Parathyroid adenoma (tissue), 2 donors: ENCODE results near the gene EID3.
"Not testable (repeated sequence)": the region's sequence is repeated elsewhere in the genome, so short reads cannot be mapped to it uniquely, and the experiment has no call there.

Source experiments
- H2AFZ ChIP-seq: fragments of 300-600 bp; sonication (generic); one replicate; pipeline ENCODE4 v1.7.0; 2017; ENCODE audit warnings: antibody characterized with exemption, mild to moderate bottlenecking
- H3K27ac ChIP-seq: fragments of 300-600 bp; sonication (generic); one replicate; pipeline ENCODE4 v1.7.0; 2017
- H3K27me3 ChIP-seq: fragments of 300-600 bp; sonication (generic); one replicate; pipeline ENCODE4 v1.7.0; 2017; ENCODE audit warnings: low read length; ENCODE audit not compliant: control insufficient read depth, insufficient read depth
- H3K36me3 ChIP-seq: fragments of 300-600 bp; sonication (generic); one replicate; pipeline ENCODE4 v1.7.0; 2017; ENCODE audit warnings: low read length; ENCODE audit not compliant: control insufficient read depth, insufficient read depth
- H3K4me1 ChIP-seq: fragments of 300-600 bp; sonication (generic); one replicate; pipeline ENCODE4 v1.7.0; 2017; ENCODE audit warnings: control low read depth
- H3K4me2 ChIP-seq: fragments of 300-600 bp; sonication (generic); one replicate; pipeline ENCODE4 v1.7.0; 2017; ENCODE audit warnings: low read length
- H3K4me3 ChIP-seq: fragments of 300-600 bp; sonication (generic); one replicate; pipeline ENCODE4 v1.7.0; 2017; ENCODE audit warnings: low read depth, low read length
- H3K79me2 ChIP-seq: fragments of 300-600 bp; sonication (generic); one replicate; pipeline ENCODE4 v1.7.0; 2017; ENCODE audit warnings: control low read depth
- H3K9ac ChIP-seq: fragments of 300-600 bp; sonication (generic); one replicate; pipeline ENCODE4 v1.7.0; 2017; ENCODE audit warnings: mild to moderate bottlenecking
- H3K9me3 ChIP-seq: fragments of 300-600 bp; sonication (generic); one replicate; pipeline ENCODE4 v1.7.0; 2017; ENCODE audit warnings: low read length; ENCODE audit not compliant: control insufficient read depth
- TF ChIP-seq, protein P1 (sequence below): fragments of 300-600 bp; sonication (generic); IDR thresholded peaks from one replicate; pipeline ENCODE4 v1.7.0; 2017; ENCODE audit warnings: antibody characterized with exemption, mild to moderate bottlenecking
- donor health status: primary hyperparathyroidism.

Gene EID3

DNA sequence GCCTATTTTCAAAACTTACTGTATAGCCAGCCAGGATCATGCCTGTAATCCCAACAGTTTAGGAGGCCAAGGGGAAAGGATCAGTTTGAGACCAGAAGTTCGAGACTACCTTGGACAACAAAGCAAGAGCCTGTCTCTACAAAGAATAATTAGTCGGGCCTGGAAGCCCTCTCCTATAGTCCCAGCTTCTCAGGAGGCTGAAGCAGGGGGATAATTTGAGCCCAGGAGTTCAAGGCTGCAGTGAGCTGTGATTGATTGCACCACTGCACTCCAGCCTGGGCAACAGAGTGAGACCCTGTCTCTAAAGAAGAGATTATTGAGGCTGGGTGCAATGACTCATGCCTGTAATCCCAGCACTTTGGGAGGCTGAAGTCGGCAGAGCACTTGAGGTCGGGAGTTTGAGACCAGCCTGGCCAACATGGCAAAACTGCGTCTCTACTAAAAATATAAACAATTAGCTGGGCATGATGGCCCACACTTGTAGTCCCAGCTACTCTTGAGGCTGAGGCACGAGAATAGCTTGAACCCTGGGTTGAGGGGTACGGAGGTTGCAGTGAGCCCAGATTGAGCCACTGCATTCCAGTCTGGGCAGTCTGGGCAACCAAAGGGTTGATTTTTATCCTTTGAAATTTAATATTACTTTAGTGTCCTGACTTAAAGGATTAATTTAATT, 14.1 kb downstream of the EID3 start:
- Histone ChIP-seq H3K4me1 (no peaks in the 10 kb centered on the region), H3K9me3 (no peaks in the 10 kb centered on the region), H3K4me3 (no peak overlapping the region), H2AFZ (no peak overlapping the region), H3K27me3 (no peaks in the 10 kb centered on the region), H3K79me2 (peaks cover 4% of the 10 kb centered on the region), H3K4me2 (no peak overlapping the region), H3K9ac (no peak overlapping the region), H3K27ac (no peak overlapping the region), H3K36me3 (no peaks in the 10 kb centered on the region)
- TF ChIP-seq, protein P1, sequence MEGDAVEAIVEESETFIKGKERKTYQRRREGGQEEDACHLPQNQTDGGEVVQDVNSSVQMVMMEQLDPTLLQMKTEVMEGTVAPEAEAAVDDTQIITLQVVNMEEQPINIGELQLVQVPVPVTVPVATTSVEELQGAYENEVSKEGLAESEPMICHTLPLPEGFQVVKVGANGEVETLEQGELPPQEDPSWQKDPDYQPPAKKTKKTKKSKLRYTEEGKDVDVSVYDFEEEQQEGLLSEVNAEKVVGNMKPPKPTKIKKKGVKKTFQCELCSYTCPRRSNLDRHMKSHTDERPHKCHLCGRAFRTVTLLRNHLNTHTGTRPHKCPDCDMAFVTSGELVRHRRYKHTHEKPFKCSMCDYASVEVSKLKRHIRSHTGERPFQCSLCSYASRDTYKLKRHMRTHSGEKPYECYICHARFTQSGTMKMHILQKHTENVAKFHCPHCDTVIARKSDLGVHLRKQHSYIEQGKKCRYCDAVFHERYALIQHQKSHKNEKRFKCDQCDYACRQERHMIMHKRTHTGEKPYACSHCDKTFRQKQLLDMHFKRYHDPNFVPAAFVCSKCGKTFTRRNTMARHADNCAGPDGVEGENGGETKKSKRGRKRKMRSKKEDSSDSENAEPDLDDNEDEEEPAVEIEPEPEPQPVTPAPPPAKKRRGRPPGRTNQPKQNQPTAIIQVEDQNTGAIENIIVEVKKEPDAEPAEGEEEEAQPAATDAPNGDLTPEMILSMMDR = no peak

DNA sequence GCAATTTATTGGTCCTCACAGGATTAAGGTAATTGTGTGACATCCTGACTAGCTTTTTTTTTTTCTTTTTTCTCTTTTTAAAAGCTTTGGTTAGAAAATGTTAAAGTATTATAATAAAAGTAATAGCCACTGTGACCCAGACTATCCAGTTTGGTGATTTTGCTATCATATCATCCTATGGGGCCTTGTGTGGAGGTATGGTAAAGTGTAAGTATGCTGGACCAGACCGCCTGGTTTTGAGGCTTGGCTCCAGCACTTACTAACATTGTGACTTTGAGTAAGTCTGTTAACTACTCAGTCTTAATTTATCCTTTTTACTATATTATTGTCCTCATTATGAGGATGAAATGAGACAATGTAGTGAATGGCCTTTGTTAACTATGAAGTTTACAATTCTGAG, 15.5 kb downstream of the EID3 start:
- H3K27ac ChIP-seq = no peak overlapping the region
- no peaks in the 10 kb centered on the region for H3K9me3 ChIP-seq
- no peak overlapping the region for H3K9ac ChIP-seq
- no peak overlapping the region for H3K4me3 ChIP-seq
- H3K27me3 ChIP-seq = no peaks in the 10 kb centered on the region
- no peak overlapping the region for H2AFZ ChIP-seq
- H3K79me2 ChIP-seq = peaks cover under 1% of the 10 kb centered on the region
- H3K36me3 ChIP-seq = no peaks in the 10 kb centered on the region
- H3K4me1 ChIP-seq = no peaks in the 10 kb centered on the region
- H3K4me2 ChIP-seq = no peak overlapping the region
- TF ChIP-seq, protein P1 = no peak

DNA sequence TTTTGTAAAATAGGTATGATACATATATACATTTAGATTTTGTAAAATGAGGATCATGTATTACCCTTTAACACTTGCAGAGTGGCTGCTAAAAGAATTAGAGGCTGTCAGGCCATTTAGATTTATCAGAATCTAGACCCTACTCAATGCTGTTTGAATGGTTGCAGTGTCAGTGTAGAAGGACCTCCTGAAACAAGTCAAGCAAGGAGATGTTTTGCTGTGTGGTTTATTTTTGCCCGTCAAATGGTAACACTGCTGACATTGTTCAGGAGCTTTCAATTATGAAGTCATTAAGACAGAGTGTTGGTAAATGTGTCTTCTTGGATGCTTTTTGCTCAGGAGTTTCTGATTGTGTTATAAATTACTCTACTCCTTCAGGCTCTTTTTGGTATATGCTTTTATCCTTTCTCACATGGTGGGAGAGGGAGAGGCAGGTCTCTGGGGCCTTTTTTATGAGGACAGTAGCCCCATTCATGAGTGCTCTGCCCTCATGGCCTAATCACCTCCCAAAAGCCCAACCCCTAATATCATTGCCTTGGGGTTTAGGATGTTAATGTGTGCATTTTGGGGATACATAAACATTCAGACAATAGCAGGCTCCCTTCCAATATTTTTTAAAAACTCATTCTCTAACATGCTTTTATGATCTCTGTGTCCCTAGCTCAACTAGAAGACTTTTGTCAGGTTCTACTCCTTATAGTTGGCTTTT, 16.5 kb downstream of the EID3 start:
- H3K27me3 ChIP-seq = no peaks in the 10 kb centered on the region
- TF ChIP-seq, protein P1 = no peak
- H3K36me3 ChIP-seq = no peaks in the 10 kb centered on the region
- H3K9ac ChIP-seq = no peak overlapping the region
- no peaks in the 10 kb centered on the region for H3K9me3 ChIP-seq
- H3K4me2 ChIP-seq = no peak overlapping the region
- no peak overlapping the region for H3K27ac ChIP-seq
- H3K4me1 ChIP-seq = no peaks in the 10 kb centered on the region
- H3K4me3 ChIP-seq = no peak overlapping the region
- H2AFZ ChIP-seq = no peak overlapping the region
- no peaks in the 10 kb centered on the region for H3K79me2 ChIP-seq

DNA sequence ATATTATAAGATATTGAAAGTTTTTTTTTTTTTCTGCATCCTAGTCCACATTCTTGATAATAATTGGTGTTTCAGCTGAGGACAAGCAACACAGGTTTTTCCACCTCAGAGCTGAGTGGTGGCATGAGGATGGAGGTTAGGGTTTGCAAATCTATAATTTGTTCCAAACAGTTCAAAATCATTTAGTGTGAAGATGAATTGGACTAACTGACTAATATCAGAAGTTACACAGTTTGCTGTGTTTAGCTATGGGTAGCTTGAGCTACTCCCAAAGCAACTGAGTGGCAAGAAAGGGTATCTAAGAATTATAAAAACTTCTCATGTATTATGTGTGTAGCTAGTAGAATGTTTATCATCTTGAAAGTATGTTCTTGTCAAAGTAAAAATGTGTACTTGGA, 17.1 kb downstream of the EID3 start:
- Histone ChIP-seq H3K4me3 (no peak overlapping the region), H3K27ac (no peak overlapping the region), H3K9ac (no peak overlapping the region), H3K79me2 (no peaks in the 10 kb centered on the region), H3K27me3 (no peaks in the 10 kb centered on the region), H3K4me2 (no peak overlapping the region), H3K4me1 (no peaks in the 10 kb centered on the region), H3K9me3 (no peaks in the 10 kb centered on the region), H3K36me3 (no peaks in the 10 kb centered on the region), H2AFZ (no peak overlapping the region)
- TF ChIP-seq, protein P1 = no peak

DNA sequence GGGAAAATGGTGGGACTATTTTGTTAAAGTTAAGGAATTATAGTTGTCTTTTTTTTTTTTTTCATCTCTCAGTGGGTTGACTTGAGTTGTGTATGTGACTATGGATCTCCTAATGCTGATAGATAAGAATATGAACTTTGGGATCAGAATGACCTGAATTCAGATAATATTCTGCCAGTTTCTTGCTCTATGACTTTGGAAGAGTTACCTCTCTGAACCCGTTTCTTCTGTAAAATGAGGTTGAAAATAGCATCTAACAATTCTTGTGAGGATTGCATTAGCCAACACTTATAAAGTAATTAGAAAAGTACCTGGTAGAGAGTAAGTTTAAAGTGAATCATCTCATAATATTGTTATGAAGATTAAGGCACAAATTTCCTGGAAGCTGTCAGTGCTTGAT, 18.4 kb downstream of the EID3 start:
- Histone ChIP-seq H3K9me3 (no peaks in the 10 kb centered on the region), H3K4me3 (no peak overlapping the region), H3K9ac (no peak overlapping the region), H3K79me2 (no peaks in the 10 kb centered on the region), H3K4me2 (no peak overlapping the region), H3K27ac (no peak overlapping the region), H3K27me3 (no peaks in the 10 kb centered on the region), H3K36me3 (no peaks in the 10 kb centered on the region), H2AFZ (no peak overlapping the region), H3K4me1 (no peaks in the 10 kb centered on the region)
- TF ChIP-seq, protein P1 = no peak

DNA sequence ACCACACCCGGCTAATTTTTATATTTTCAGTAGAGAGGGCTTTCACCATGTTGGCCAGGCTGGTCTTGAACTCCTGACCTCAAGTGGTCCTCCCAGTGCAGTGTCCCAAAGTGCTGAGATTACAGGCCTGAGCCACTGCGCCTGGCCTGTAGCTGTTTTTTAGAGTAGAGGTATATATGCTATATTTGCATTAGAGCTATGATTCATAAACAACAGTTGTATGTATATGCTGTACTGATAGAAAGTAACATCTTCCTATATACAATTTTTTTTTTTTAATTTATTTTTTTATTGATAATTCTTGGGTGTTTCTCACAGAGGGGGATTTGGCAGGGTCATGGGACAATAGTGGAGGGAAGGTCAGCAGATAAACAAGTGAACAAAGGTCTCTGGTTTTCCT, 19.0 kb downstream of the EID3 start:
- not testable (repeated sequence) for H3K9ac ChIP-seq, H3K4me1 ChIP-seq, H3K4me3 ChIP-seq, H3K9me3 ChIP-seq, H3K4me2 ChIP-seq, H3K27ac ChIP-seq, H3K79me2 ChIP-seq, H2AFZ ChIP-seq, H3K27me3 ChIP-seq, H3K36me3 ChIP-seq
